Measurements from ENCODE around the gene SCN1A.

DNA sequence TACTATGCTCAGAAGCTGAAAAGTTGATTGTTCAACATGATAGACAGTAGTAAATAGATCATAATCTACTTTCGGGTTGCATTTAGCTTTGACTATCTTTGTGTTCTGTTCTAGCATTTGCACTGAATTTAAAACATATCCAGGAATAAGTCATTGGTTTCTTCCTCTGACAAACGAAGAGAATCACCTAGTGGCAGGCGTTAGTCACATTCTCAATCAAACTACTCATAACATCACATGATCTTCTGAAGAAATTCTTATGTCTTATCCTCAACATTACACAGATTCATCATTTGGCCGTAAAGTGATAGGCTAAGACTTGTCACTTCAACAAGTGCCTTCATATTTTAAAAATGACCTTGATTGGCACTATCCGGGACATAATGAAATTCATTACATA lies 110.6 kb downstream of the SCN1A start:
- no peak for TF ChIP-seq POLR2A (IDR thresholded peaks at IDR 0.05)
- no peak for TF ChIP-seq CTCF (IDR thresholded peaks at IDR 0.05)

Measured in testis (tissue), 2 donors.